A673 (cell line): ENCODE results near the gene C17orf50. TPM values are rescaled to one million over a fixed set of nuclear protein-coding genes. Genes with fewer than 3 reads are reported as not detected.

ENCODE experiments used
- BruUV-seq: library from RNA; stranded (reverse); fragments of 400-500 nt; replicated peaks from 2 replicates; lab custom pipeline; 2021; lab: Mats Ljungman, UMichigan
- CTCF ChIA-PET: fragments of 300-600 bp; sonication (Branson Sonifier 250); formaldehyde crosslinking; loops from one replicate; lab custom pipeline; 2022; ENCODE audit warnings: antibody characterized with exemption; lab: Charles Lee
- POLR2A ChIA-PET: fragments of 300-600 bp; sonication (Branson Sonifier 250); formaldehyde crosslinking; loops from one replicate; lab custom pipeline; 2022; ENCODE audit warnings: antibody characterized with exemption; ENCODE audit not compliant: low non-redundant PET; lab: Charles Lee
- DNase-seq: peaks from one replicate; pipeline ENCODE4 v3.0.0-alpha.2; 2015; ENCODE audit warnings: low spot score
- H3K27ac ChIP-seq: fragments of 200-600 bp; sonication (generic); 2 replicates; pipeline ENCODE4 v1.5.1; 2016; ENCODE audit warnings: mixed run types, low read depth, mild to moderate bottlenecking, mixed read lengths, antibody characterized with exemption, low read length; ENCODE audit not compliant: poor library complexity, severe bottlenecking
- H3K27me3 ChIP-seq: fragments of 200-600 bp; sonication (generic); replicated peaks from 2 replicates; pipeline ENCODE4 v1.6.1; 2017; ENCODE audit warnings: mixed run types, low read depth, mild to moderate bottlenecking, mixed read lengths, antibody characterized with exemption, low read length; ENCODE audit not compliant: insufficient read depth, poor library complexity
- H3K36me3 ChIP-seq: fragments of 200-600 bp; sonication (generic); 2 replicates; pipeline ENCODE4 v1.6.1; 2016; ENCODE audit warnings: mixed run types, mild to moderate bottlenecking, mixed read lengths, antibody characterized with exemption, low read length; ENCODE audit not compliant: insufficient read depth, poor library complexity, severe bottlenecking
- H3K4me1 ChIP-seq: fragments of 200-600 bp; sonication (generic); 2 replicates; pipeline ENCODE4 v1.6.1; 2017; ENCODE audit warnings: mixed run types, mild to moderate bottlenecking, mixed read lengths, antibody characterized with exemption, low read length; ENCODE audit not compliant: insufficient read depth, poor library complexity, severe bottlenecking
- H3K4me3 ChIP-seq: fragments of 200-600 bp; sonication (generic); 2 replicates; pipeline ENCODE4 v1.5.1; 2016; ENCODE audit warnings: low read depth, mixed run types, mild to moderate bottlenecking, mixed read lengths, low read length; ENCODE audit not compliant: poor library complexity, severe bottlenecking
- H3K9me3 ChIP-seq: fragments of 200-600 bp; sonication (generic); 2 replicates; pipeline ENCODE4 v1.6.1; 2016; ENCODE audit warnings: mixed run types, low read depth, mild to moderate bottlenecking, mixed read lengths, antibody characterized with exemption, low read length; ENCODE audit not compliant: poor library complexity, severe bottlenecking
- CTCF ChIP-seq: fragments of 300-800, 200-600 bp; sonication (generic); conservative IDR thresholded peaks from 2 replicates; pipeline ENCODE4 v1.5.1; 2017; ENCODE audit warnings: low read depth, mild to moderate bottlenecking, antibody characterized with exemption, low read length, moderate library complexity, mixed read lengths
- EZH2 ChIP-seq: fragments of 200-600 bp; sonication (generic); IDR thresholded peaks from 2 replicates; pipeline ENCODE4 v1.6.1; 2017; ENCODE audit warnings: borderline replicate concordance, low read depth, mild to moderate bottlenecking, mixed read lengths, antibody characterized with exemption, low read length; ENCODE audit not compliant: poor library complexity, severe bottlenecking
- intact Hi-C: fragments of 100-400 bp; cut with micrococcal nuclease; formaldehyde crosslinking; loops from one replicate; pipeline ENCODE4 v1.10.0; 2022; ENCODE audit not compliant: unreplicated experiment
- total RNA-seq: library from RNA; stranded (reverse); gene quantifications from 2 replicates; pipeline ENCODE4 v1.2.3, GENCODE V29; 2021

C17orf50 gene
- total RNA-seq, 1 experiment from 2014 or later = not detected

DNA sequence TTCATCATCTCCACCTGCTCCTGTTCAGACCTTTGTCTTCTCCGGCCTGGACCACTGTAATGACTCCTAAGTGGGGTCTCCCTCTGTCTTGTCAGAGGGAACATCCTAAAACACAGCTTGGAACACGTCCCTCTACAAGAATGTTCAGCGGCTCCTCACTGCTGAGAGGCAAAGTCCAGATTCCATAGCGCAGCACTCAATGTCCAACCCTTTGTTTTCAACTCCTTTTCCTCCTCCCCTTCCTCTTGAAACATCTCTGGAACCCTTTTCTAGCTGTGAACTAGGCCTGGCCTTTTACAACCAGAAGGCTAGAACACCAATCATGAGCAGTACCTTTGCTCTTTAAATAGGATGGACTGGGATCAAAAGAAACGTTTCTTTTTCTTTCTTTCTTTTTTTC, 914 bp downstream of the C17orf50 start:
- Histone ChIP-seq H3K9me3 (no peaks in the 10 kb centered on the region), H3K27ac (no peak overlapping the region), H3K27me3 (no peaks in the 10 kb centered on the region), H3K36me3 (no peaks in the 10 kb centered on the region), H3K4me1 (no peaks in the 10 kb centered on the region), H3K4me3 (no peak overlapping the region)
- no TSS peak for BruUV-seq
- no peak for TF ChIP-seq EZH2
- TF ChIP-seq CTCF = no peak
- DNase-seq = no peak
- CTCF ChIA-PET = no interaction called here
- intact Hi-C loops = loop anchor here (5.0 kb wide), 1 partner anchor 46 kb away; the partner anchor contains the start of gene TAF15
- POLR2A ChIA-PET = no interaction called here

DNA sequence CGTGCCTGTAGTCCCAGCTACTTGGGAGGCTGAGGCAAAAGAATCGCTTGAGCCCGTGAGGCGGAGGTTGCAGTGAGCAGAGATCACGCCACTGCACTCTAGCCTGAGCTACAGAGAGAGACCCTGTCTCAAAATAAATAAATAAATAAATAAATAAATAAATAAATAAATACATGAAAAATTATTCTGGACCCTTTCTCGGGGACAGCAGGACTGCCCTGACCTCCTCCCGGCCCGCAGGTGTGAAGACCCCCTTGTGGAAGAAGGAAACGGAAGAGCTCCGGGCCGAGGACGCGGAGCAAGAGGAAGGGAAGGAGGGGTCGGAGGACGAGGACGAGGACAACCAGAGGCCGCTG, 3.1 kb downstream of the C17orf50 start:
- TF ChIP-seq EZH2 (no peak), CTCF (no peak)
- Histone ChIP-seq H3K27me3 (no peaks in the 10 kb centered on the region), H3K27ac (no peak overlapping the region), H3K4me3 (peak overlapping the region; percentile 51), H3K4me1 (no peaks in the 10 kb centered on the region), H3K9me3 (no peaks in the 10 kb centered on the region), H3K36me3 (no peaks in the 10 kb centered on the region)
- DNase-seq = no peak
- ChIA-PET POLR2A (interaction anchor here (1.3 kb wide), 1 partner anchor 45 kb away, joined by 5 read pairs; the partner anchor contains the start of gene TAF15), CTCF (interaction anchor here (0.6 to 1.4 kb wide), 8 partner anchors 9 to 240 kb away, joined by 3 to 13 read pairs (median 4); partner anchors contain the start of genes MMP28 and TAF15)
- no TSS peak for BruUV-seq
- intact Hi-C loops = loop anchor here (5.0 kb wide), 1 partner anchor 44 kb away; the partner anchor contains the start of gene TAF15

GRCh38 chr17:35764123-35764991, 3.7 kb downstream of the C17orf50 start:
- intact Hi-C loops = loop anchor here (5.0 kb wide), 1 partner anchor 43 kb away; the partner anchor contains the start of gene TAF15
- POLR2A ChIA-PET = interaction anchor here (1.3 kb wide), 1 partner anchor 45 kb away, joined by 5 read pairs; the partner anchor contains the start of gene TAF15
- TF ChIP-seq EZH2 (no peak), CTCF (peak; percentile 64)
- CTCF ChIA-PET = interaction anchor here (0.6 to 1.4 kb wide), 9 partner anchors 10 to 210 kb away, joined by 3 to 13 read pairs (median 3); partner anchors contain the start of genes MMP28 and TAF15
- no TSS peak for BruUV-seq
- peak; percentile 82 for DNase-seq
- H3K9me3 ChIP-seq = no peaks in the 10 kb centered on the region
- H3K36me3 ChIP-seq = no peaks in the 10 kb centered on the region
- H3K4me3 ChIP-seq = peak overlapping the region; percentile 51
- no peak overlapping the region for H3K27ac ChIP-seq
- no peaks in the 10 kb centered on the region for H3K4me1 ChIP-seq
- H3K27me3 ChIP-seq = no peaks in the 10 kb centered on the region
